Measurements from ENCODE around the gene R3HCC1L.

DNA sequence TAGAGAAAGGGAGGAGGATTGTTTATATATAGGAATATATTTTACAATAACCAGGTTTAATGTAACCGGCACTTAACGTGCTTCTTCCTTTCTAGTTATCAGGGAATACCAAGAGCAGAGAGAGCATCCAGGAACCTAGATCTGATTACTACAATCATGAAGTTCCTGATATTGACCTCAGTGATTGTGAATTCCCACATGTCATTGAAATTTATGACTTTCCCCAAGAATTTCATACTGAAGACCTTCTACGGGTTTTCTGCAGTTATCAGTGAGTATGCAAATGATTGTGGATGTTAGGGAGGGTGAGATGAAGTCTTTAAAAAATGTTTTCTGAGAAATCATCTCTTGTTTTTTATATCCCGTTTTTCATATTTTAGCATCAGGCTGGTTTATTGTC lies 97.0 kb downstream of the R3HCC1L start:
- TF ChIP-seq POLR2A (IDR thresholded peaks at IDR 0.05; ENCODE audit: low read length) (no peak), GATA1 (IDR thresholded peaks at IDR 0.05; ENCODE audit: low read depth, low read length) (no peak)

Data from erythroblast (primary cell).